Activated T-helper 1 cell treated with Interleukin-2 at 50 U/mL for 16 hours (primary cell): ENCODE data around the gene ELAPOR1.
"Not testable (repeated sequence)": the region's sequence is repeated elsewhere in the genome, so short reads cannot be mapped to it uniquely, and the experiment has no call there.

Experiments
- DNase-seq: peaks from one replicate; pipeline ENCODE4 v3.0.0-alpha.2; 2020; ENCODE audit warnings: low read depth

ELAPOR1 gene

GRCh38 chr1:109135940-109136339 is 22.0 kb downstream of the ELAPOR1 start:
- DNase-seq, result no peak

- DNase-seq, result no peak
Observed at GRCh38 chr1:109136766-109137165, 22.9 kb downstream of the ELAPOR1 start.

- DNase-seq, result no peak
Observed at GRCh38 chr1:109137958-109138357, 24.0 kb downstream of the ELAPOR1 start.

- DNase-seq, result no peak
Observed at GRCh38 chr1:109138358-109138757, 24.4 kb downstream of the ELAPOR1 start.

GRCh38 chr1:109140392-109140791 is 26.5 kb downstream of the ELAPOR1 start:
- no peak for DNase-seq

GRCh38 chr1:109142260-109142659 is 28.3 kb downstream of the ELAPOR1 start:
- DNase-seq, result no peak

GRCh38 chr1:109142725-109143124 is 28.8 kb downstream of the ELAPOR1 start:
- DNase-seq, result not testable (repeated sequence)

GRCh38 chr1:109148987-109149561 is 35.2 kb downstream of the ELAPOR1 start:
- DNase-seq, result no peak

- DNase-seq, result no peak
Observed at GRCh38 chr1:109149874-109150601, 36.1 kb downstream of the ELAPOR1 start.

- DNase-seq, result no peak
Observed at GRCh38 chr1:109151146-109151990, 37.5 kb downstream of the ELAPOR1 start.

GRCh38 chr1:109152196-109152595 is 38.3 kb downstream of the ELAPOR1 start:
- no peak for DNase-seq

- DNase-seq, result no peak
Observed at GRCh38 chr1:109156916-109157385, 43.0 kb downstream of the ELAPOR1 start.

GRCh38 chr1:109158433-109158832 is 44.5 kb downstream of the ELAPOR1 start:
- no peak for DNase-seq

- DNase-seq, result no peak
Observed at GRCh38 chr1:109159326-109159725, 45.4 kb downstream of the ELAPOR1 start.

GRCh38 chr1:109160071-109160840 is 46.3 kb downstream of the ELAPOR1 start:
- DNase-seq, result no peak

- DNase-seq, result no peak
Observed at GRCh38 chr1:109161858-109162606, 48.1 kb downstream of the ELAPOR1 start.

GRCh38 chr1:109162626-109163025 is 48.7 kb downstream of the ELAPOR1 start:
- DNase-seq, result no peak

- no peak for DNase-seq
Observed at GRCh38 chr1:109163551-109163950, 49.6 kb downstream of the ELAPOR1 start.
